Mammary epithelial cell (primary cell): ENCODE data around the gene TYW1B.
"Not testable (repeated sequence)": the region's sequence is repeated elsewhere in the genome, so short reads cannot be mapped to it uniquely, and the experiment has no call there.

Experiments
- EZH2 ChIP-seq: IDR thresholded peaks from 2 replicates; pipeline ENCODE4 v1.6.1; 2012; ENCODE audit warnings: low read length, inconsistent platforms, borderline replicate concordance
- TF ChIP-seq, protein P1 (sequence below), 2 donors: IDR thresholded peaks in 1 of 2; conservative IDR thresholded peaks in 1 of 2; 2 replicates each; pipeline ENCODE4 v1.5.1; 2011 to 2012; ENCODE audit warnings: inconsistent platforms in 2 of 2, low read length in 2 of 2, mild to moderate bottlenecking in 2 of 2, control low read depth in 1 of 2, low read depth in 1 of 2; ENCODE audit not compliant: insufficient read depth in 1 of 2; ENCODE audit errors: extremely low read depth in 1 of 2

GRCh38 chr7:72730815-72731214 is 97.2 kb downstream of the TYW1B start:
- TF ChIP-seq, protein P1, sequence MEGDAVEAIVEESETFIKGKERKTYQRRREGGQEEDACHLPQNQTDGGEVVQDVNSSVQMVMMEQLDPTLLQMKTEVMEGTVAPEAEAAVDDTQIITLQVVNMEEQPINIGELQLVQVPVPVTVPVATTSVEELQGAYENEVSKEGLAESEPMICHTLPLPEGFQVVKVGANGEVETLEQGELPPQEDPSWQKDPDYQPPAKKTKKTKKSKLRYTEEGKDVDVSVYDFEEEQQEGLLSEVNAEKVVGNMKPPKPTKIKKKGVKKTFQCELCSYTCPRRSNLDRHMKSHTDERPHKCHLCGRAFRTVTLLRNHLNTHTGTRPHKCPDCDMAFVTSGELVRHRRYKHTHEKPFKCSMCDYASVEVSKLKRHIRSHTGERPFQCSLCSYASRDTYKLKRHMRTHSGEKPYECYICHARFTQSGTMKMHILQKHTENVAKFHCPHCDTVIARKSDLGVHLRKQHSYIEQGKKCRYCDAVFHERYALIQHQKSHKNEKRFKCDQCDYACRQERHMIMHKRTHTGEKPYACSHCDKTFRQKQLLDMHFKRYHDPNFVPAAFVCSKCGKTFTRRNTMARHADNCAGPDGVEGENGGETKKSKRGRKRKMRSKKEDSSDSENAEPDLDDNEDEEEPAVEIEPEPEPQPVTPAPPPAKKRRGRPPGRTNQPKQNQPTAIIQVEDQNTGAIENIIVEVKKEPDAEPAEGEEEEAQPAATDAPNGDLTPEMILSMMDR (conservative IDR thresholded peaks at IDR 0.05 in 1 of 2, IDR thresholded peaks at IDR 0.05 in 1 of 2; ENCODE audit: extremely low read depth in 1 of 2, insufficient read depth in 1 of 2, low read depth in 1 of 2, low read length in 2 of 2), result not testable (repeated sequence)
- not testable (repeated sequence) for TF ChIP-seq EZH2
